Nephron (organoid): Measurements from ENCODE around the gene SP2.
A peak's percentile ranks its signal among the peaks of the same experiment; 100 is the strongest.

Experiments used
- H3K27ac Mint-ChIP-seq, 3 experiments: 2 replicates each; pipeline ENCODE4 v1.8.0; 2020; ENCODE audit warnings: mixed read lengths in 3 of 3, mild to moderate bottlenecking in 2 of 3, moderate library complexity in 1 of 3
- H3K27me3 Mint-ChIP-seq: 2 replicates; pipeline ENCODE4 v1.8.0; 2021; ENCODE audit warnings: low read depth, mild to moderate bottlenecking, moderate library complexity, mixed read lengths
- H3K36me3 Mint-ChIP-seq: 2 replicates; pipeline ENCODE4 v1.8.0; 2020; ENCODE audit warnings: low read depth, mixed read lengths
- H3K4me1 Mint-ChIP-seq: 2 replicates; pipeline ENCODE4 v1.8.0; 2020; ENCODE audit warnings: mixed read lengths
- H3K4me3 Mint-ChIP-seq, 3 experiments: 2 replicates each; pipeline ENCODE4 v1.8.0; 2020; ENCODE audit warnings: mild to moderate bottlenecking in 3 of 3, mixed read lengths in 3 of 3, moderate library complexity in 2 of 3
- H3K9me3 Mint-ChIP-seq: 2 replicates; pipeline ENCODE4 v1.8.0; 2020; ENCODE audit warnings: mixed read lengths
- CTCF ChIP-seq, 3 experiments: fragments of 200-600 bp; sonication (generic); IDR thresholded peaks; one replicate each; pipeline ENCODE4 v1.5.0; 2021; ENCODE audit warnings: antibody characterized with exemption in 3 of 3; ENCODE audit not compliant: unreplicated experiment in 3 of 3

Gene SP2

GRCh38 chr17:47949197-47949759 is 53.2 kb downstream of the SP2 start:
- H3K4me3 Mint-ChIP-seq = peak overlapping the region; percentile 9 to 61 (median 54)
- no peaks in the 10 kb centered on the region for H3K27me3 Mint-ChIP-seq

GRCh38 chr17:47949946-47950345 is 53.9 kb downstream of the SP2 start:
- peak overlapping the region in 2 of 3 experiments; percentile 55 to 70 for H3K27ac Mint-ChIP-seq
- H3K27me3 Mint-ChIP-seq = no peaks in the 10 kb centered on the region
- no peak for TF ChIP-seq CTCF (IDR thresholded peaks at IDR 0.05; ENCODE audit: unreplicated experiment in 3 of 3)
- H3K9me3 Mint-ChIP-seq = no peaks in the 10 kb centered on the region
- peaks cover 15% of the 10 kb centered on the region for H3K4me1 Mint-ChIP-seq
- H3K36me3 Mint-ChIP-seq = no peaks in the 10 kb centered on the region
- no peak overlapping the region for H3K4me3 Mint-ChIP-seq

More at GRCh38 chr17:47949197-47949759, 53.2 kb downstream of the SP2 start:
- Mint-ChIP-seq H3K4me1 (peaks cover 11% of the 10 kb centered on the region), H3K36me3 (no peaks in the 10 kb centered on the region), H3K9me3 (no peaks in the 10 kb centered on the region), H3K27ac (peak overlapping the region; percentile 55 to 77 (median 70))
- peak; percentile 86 to 95 (median 88) for TF ChIP-seq CTCF (IDR thresholded peaks at IDR 0.05; ENCODE audit: unreplicated experiment in 3 of 3)

- Mint-ChIP-seq H3K4me1 (peaks cover 15% of the 10 kb centered on the region), H3K36me3 (no peaks in the 10 kb centered on the region), H3K27me3 (no peaks in the 10 kb centered on the region), H3K27ac (no peak overlapping the region), H3K9me3 (no peaks in the 10 kb centered on the region), H3K4me3 (no peak overlapping the region)
- TF ChIP-seq CTCF (IDR thresholded peaks at IDR 0.05; ENCODE audit: unreplicated experiment in 3 of 3) = no peak
Observed at GRCh38 chr17:47950448-47950847, 54.4 kb downstream of the SP2 start.

- Mint-ChIP-seq H3K36me3 (no peaks in the 10 kb centered on the region), H3K9me3 (no peaks in the 10 kb centered on the region), H3K27ac (peak overlapping the region; percentile 8 to 70 (median 44)), H3K4me1 (peaks cover 21% of the 10 kb centered on the region), H3K27me3 (no peaks in the 10 kb centered on the region), H3K4me3 (no peak overlapping the region)
- no peak for TF ChIP-seq CTCF (IDR thresholded peaks at IDR 0.05; ENCODE audit: unreplicated experiment in 3 of 3)
Observed at GRCh38 chr17:47952171-47953021, 56.4 kb downstream of the SP2 start.

GRCh38 chr17:47953909-47954308 is 57.9 kb downstream of the SP2 start:
- peak in 1 of 3 experiments; percentile 12 for TF ChIP-seq CTCF (IDR thresholded peaks at IDR 0.05; ENCODE audit: unreplicated experiment in 3 of 3)
- Mint-ChIP-seq H3K9me3 (no peaks in the 10 kb centered on the region), H3K4me1 (peaks cover 29% of the 10 kb centered on the region), H3K36me3 (no peaks in the 10 kb centered on the region), H3K27ac (peak overlapping the region in 2 of 3 experiments; percentile 23 to 49), H3K27me3 (no peaks in the 10 kb centered on the region), H3K4me3 (no peak overlapping the region)
